HepG2 (cell line): ENCODE measurements around the gene HSPB6. TPM values are rescaled to one million over a fixed set of nuclear protein-coding genes. Genes with fewer than 3 reads are reported as not detected.

ENCODE experiments used
- ASH2L ChIP-seq: fragments of 300-600, 200-600 bp; sonication (generic); IDR thresholded peaks from 2 replicates; pipeline ENCODE4 v1.7.0; 2017; ENCODE audit warnings: low read depth, mild to moderate bottlenecking, moderate library complexity, mixed read lengths, low read length; ENCODE audit not compliant: insufficient read length
- BORCS8-MEF2B ChIP-seq: sonication (generic); formaldehyde crosslinking; IDR thresholded peaks from 2 replicates; pipeline ENCODE4 v1.8.0; 2022; ENCODE audit warnings: mild to moderate bottlenecking, missing genetic modification reagents
- BRD4 ChIP-seq: sonication (generic); formaldehyde crosslinking; IDR thresholded peaks from 2 replicates; pipeline ENCODE4 v1.4.0; 2020; ENCODE audit warnings: missing genetic modification reagents
- E2F2 ChIP-seq: sonication (generic); formaldehyde crosslinking; IDR thresholded peaks from 2 replicates; pipeline ENCODE4 v1.4.0; 2020; ENCODE audit warnings: missing genetic modification reagents, borderline replicate concordance
- ETV5 ChIP-seq: IDR thresholded peaks from 2 replicates; pipeline ENCODE4 v1.6.1; 2018; ENCODE audit warnings: missing biosample characterization, missing genetic modification reagents, inconsistent platforms, borderline replicate concordance
- HOXD1 ChIP-seq: sonication (generic); formaldehyde crosslinking; IDR thresholded peaks from 2 replicates; pipeline ENCODE4 v1.5.0; 2020; ENCODE audit warnings: missing genetic modification reagents
- MNT ChIP-seq: fragments of 450-650 bp; IDR thresholded peaks from 2 replicates; pipeline ENCODE4 v1.6.1; 2016
- NR2F2 ChIP-seq: IDR thresholded peaks from 2 replicates; pipeline ENCODE4 v1.6.1; 2012; ENCODE audit warnings: low read depth, inconsistent platforms, borderline replicate concordance
- RFXANK ChIP-seq: IDR thresholded peaks from 2 replicates; pipeline ENCODE4 v1.6.1; 2016
- TAF1 ChIP-seq: sonication (generic); formaldehyde crosslinking; IDR thresholded peaks from 2 replicates; pipeline ENCODE4 v1.4.0; 2020; ENCODE audit warnings: missing genetic modification reagents
- THYN1 ChIP-seq: sonication (generic); formaldehyde crosslinking; IDR thresholded peaks from 2 replicates; pipeline ENCODE4 v1.8.1; 2023; ENCODE audit warnings: low read depth, mild to moderate bottlenecking, moderate library complexity, missing genetic modification reagents, borderline replicate concordance
- TRIM22 ChIP-seq: fragments of 450-650 bp; IDR thresholded peaks from 2 replicates; pipeline ENCODE4 v1.6.1; 2017
- ZNF121 ChIP-seq: sonication (generic); formaldehyde crosslinking; IDR thresholded peaks from 2 replicates; pipeline ENCODE4 v1.5.0; 2020; ENCODE audit warnings: mild to moderate bottlenecking, missing genetic modification reagents
- ZNF17 ChIP-seq: sonication (generic); formaldehyde crosslinking; IDR thresholded peaks from 2 replicates; pipeline ENCODE4 v1.5.0; 2020; ENCODE audit warnings: mild to moderate bottlenecking, missing genetic modification reagents
- ZNF230 ChIP-seq: sonication (generic); formaldehyde crosslinking; IDR thresholded peaks from 2 replicates; pipeline ENCODE4 v1.4.0; 2020; ENCODE audit warnings: mild to moderate bottlenecking, missing genetic modification reagents
- ZNF276 ChIP-seq: sonication (generic); formaldehyde crosslinking; IDR thresholded peaks from 2 replicates; pipeline ENCODE4 v1.4.0; 2020; ENCODE audit warnings: mild to moderate bottlenecking, low read depth, missing genetic modification reagents
- ZNF33B ChIP-seq: sonication (generic); formaldehyde crosslinking; IDR thresholded peaks from 2 replicates; pipeline ENCODE4 v1.5.1; 2020; ENCODE audit warnings: mild to moderate bottlenecking, missing genetic modification reagents
- ZNF432 ChIP-seq: sonication (generic); formaldehyde crosslinking; IDR thresholded peaks from 2 replicates; pipeline ENCODE4 v1.5.0; 2020; ENCODE audit warnings: missing genetic modification reagents, mild to moderate bottlenecking, borderline replicate concordance
- ZNF44 ChIP-seq: sonication (generic); formaldehyde crosslinking; IDR thresholded peaks from 2 replicates; pipeline ENCODE4 v1.5.1; 2020; ENCODE audit warnings: mild to moderate bottlenecking, missing genetic modification reagents
- ZNF878 ChIP-seq: sonication (generic); formaldehyde crosslinking; IDR thresholded peaks from 2 replicates; pipeline ENCODE4 v1.8.1; 2023; ENCODE audit warnings: mild to moderate bottlenecking, missing genetic modification reagents, moderate library complexity
- polyA plus RNA-seq, 8 experiments: library from polyadenylated mRNA; depleted of rRNA in 3 of 8; stranded (reverse) in 7 of 8; unstranded in 1 of 8; fragments of >200 nt; fragmentation: Illumina TruSeq in 4 of 8; extraction: Trizol in 4 of 8; gene quantifications; 2 replicates each; pipeline versions ENCODE4 v1.2.1 to v1.2.3, GENCODE V29; 2011 to 2016; ENCODE audit warnings: low read depth in 4 of 8, missing spikeins in 1 of 8, mixed read lengths in 1 of 8; ENCODE audit not compliant: insufficient read depth in 1 of 8
- total RNA-seq, 5 experiments: library from RNA; depleted of rRNA; stranded (reverse); fragments of >200 nt; fragmentation: Illumina TruSeq; extraction: Trizol; gene quantifications; 2 replicates each; pipeline ENCODE4 v1.2.3, GENCODE V29; 2016; ENCODE audit warnings: low read depth in 1 of 5
- TF ChIP-seq, protein P1 (sequence below): sonication (generic); formaldehyde crosslinking; IDR thresholded peaks from 2 replicates; pipeline ENCODE4 v1.4.0; 2020; ENCODE audit warnings: missing genetic modification reagents, borderline replicate concordance

Gene HSPB6
- total and polyA plus RNA-seq, 2 of the 13 experiments (the other 11 are each of a cell fraction or from before 2014, with no cell fraction given), result 0.18 TPM; not detected in 1

DNA sequence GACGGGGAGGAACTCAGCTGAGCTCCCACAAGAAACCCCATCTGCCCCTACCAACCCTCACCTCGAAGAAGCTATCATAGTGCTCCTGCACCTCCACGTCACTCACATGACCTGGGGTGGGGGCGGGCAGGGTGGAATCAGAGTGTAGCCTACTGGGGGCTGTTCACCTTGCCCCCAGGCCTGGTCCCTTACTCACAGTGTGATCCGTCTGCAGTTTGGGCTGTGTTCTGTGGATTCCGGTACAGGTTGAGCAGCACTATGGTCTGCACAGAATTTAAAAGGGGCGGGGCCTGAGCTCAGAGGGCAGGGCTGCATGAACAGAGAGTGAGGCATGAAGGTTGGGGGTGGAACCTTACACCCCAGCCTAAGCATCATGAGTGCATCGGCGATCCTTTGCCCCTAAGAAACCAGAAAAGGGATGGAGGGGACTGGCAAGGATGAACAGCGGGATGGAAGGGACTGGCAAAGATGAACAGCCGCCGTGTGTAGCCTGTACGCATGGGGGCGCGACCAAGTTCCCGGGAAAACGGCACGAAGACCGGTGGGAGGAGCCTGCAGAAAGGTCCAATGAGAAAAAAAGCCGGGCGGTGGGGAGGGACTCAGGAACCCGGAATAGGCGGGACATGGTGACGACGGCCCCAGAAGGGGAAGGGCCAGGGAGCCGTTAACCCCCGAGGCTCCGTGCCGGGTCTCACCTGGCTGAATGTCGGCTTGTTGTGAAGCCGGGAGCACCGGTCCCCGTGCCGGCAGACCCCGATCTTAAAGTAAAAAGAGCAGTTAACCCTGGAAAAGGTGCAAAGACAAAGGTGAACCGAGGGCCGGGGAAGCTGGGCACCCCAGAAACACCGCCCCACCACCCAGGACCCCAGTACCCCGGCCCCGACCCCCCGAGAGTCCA, 12.2 kb downstream of the HSPB6 start (continued):
- TF ChIP-seq ZNF44 (no peak), RFXANK (CRISPR knock-in tag) (no peak), HOXD1 (no peak), TRIM22 (no peak), ZNF878 (CRISPR knock-in tag) (no peak), TAF1 (no peak), BORCS8-MEF2B (no peak), ZNF17 (no peak), ZNF230 (CRISPR knock-in tag) (no peak), E2F2 (CRISPR knock-in tag) (no peak), ASH2L (peak; percentile 97), ZNF276 (CRISPR knock-in tag) (no peak; the same call in 1 of the 2 replicates), ZNF432 (CRISPR knock-in tag) (no peak), THYN1 (CRISPR knock-in tag) (no peak), NR2F2 (no peak), ETV5 (no peak), ZNF121 (CRISPR knock-in tag) (no peak), BRD4 (CRISPR knock-in tag) (0 out of 2 replicates have a peak, but pooled peaks have one; percentile 32), MNT (peak; percentile 8; the same call in 1 of the 2 replicates), ZNF33B (CRISPR knock-in tag) (no peak)
- TF ChIP-seq, protein P1, sequence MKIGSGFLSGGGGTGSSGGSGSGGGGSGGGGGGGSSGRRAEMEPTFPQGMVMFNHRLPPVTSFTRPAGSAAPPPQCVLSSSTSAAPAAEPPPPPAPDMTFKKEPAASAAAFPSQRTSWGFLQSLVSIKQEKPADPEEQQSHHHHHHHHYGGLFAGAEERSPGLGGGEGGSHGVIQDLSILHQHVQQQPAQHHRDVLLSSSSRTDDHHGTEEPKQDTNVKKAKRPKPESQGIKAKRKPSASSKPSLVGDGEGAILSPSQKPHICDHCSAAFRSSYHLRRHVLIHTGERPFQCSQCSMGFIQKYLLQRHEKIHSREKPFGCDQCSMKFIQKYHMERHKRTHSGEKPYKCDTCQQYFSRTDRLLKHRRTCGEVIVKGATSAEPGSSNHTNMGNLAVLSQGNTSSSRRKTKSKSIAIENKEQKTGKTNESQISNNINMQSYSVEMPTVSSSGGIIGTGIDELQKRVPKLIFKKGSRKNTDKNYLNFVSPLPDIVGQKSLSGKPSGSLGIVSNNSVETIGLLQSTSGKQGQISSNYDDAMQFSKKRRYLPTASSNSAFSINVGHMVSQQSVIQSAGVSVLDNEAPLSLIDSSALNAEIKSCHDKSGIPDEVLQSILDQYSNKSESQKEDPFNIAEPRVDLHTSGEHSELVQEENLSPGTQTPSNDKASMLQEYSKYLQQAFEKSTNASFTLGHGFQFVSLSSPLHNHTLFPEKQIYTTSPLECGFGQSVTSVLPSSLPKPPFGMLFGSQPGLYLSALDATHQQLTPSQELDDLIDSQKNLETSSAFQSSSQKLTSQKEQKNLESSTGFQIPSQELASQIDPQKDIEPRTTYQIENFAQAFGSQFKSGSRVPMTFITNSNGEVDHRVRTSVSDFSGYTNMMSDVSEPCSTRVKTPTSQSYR (CRISPR knock-in tag), result no peak
